Measurements from ENCODE around the gene C1orf146.

- TF ChIP-seq CTCF (IDR thresholded peaks at IDR 0.05) (no peak), POLR2AphosphoS5 (IDR thresholded peaks at IDR 0.05) (no peak), POLR2A (IDR thresholded peaks at IDR 0.05) (no peak)
These were observed 55.3 kb downstream of the C1orf146 start for GRCh38 chr1:92273039-92273438.

Data from transverse colon (tissue), 4 donors.